B cell (primary cell): Measurements from ENCODE around the gene TRERF1. TPM values are rescaled to one million over a fixed set of nuclear protein-coding genes. Genes with fewer than 3 reads are reported as not detected.

Experiments used
- ATAC-seq: fragments of 200-7000 bp; cut with Tn5 transposase; one replicate; pipeline ENCODE4 v1.10.0; 2021; ENCODE audit warnings: low read depth, mild to moderate bottlenecking, moderate number of reproducible peaks, moderate library complexity
- CTCF ChIA-PET: fragments of 350-600 bp; sonication (Branson Sonifier 250); formaldehyde crosslinking; loops from one replicate; lab custom pipeline; 2021; ENCODE audit warnings: antibody characterized with exemption, inconsistent platforms; lab: Charles Lee
- POLR2A ChIA-PET: fragments of 350-600 bp; sonication (Branson Sonifier 250); formaldehyde crosslinking; loops from one replicate; lab custom pipeline; 2021; ENCODE audit warnings: antibody characterized with exemption; lab: Charles Lee
- DNase-seq: peaks from one replicate; pipeline ENCODE4 v3.0.0; 2013
- H2AFZ ChIP-seq: 2 replicates; pipeline ENCODE4 v1.6.1; 2012; ENCODE audit warnings: mild to moderate bottlenecking, low read depth, low read length; ENCODE audit not compliant: insufficient read depth, poor library complexity, severe bottlenecking
- H3K27ac ChIP-seq, 2 donors: 1 replicate in 1 of 2; 2 replicates in 1 of 2; pipeline ENCODE4 v1.5.1; 2012 to 2013; ENCODE audit warnings: low read length in 2 of 2, mild to moderate bottlenecking in 2 of 2, moderate library complexity in 1 of 2
- H3K27me3 ChIP-seq, 4 experiments: fragments of 200-600 bp in 1 of 4; sonication (generic) in 1 of 4; replicated peaks in 1 of 4; 1 replicate in 2 of 4; 2 replicates in 2 of 4; pipeline versions ENCODE4 v1.6.1 to v1.7.0; 2013 to 2016; ENCODE audit warnings: low read length in 3 of 4, mild to moderate bottlenecking in 2 of 4, mixed read lengths in 1 of 4, moderate library complexity in 1 of 4; ENCODE audit not compliant: insufficient read depth in 4 of 4, control insufficient read depth in 3 of 4; ENCODE audit errors: control extremely low read depth in 1 of 4
- H3K36me3 ChIP-seq, 2 experiments: replicated peaks in 1 of 2; 1 replicate in 1 of 2; 2 replicates in 1 of 2; pipeline versions ENCODE4 v1.6.1 to v1.7.1; 2013; ENCODE audit warnings: low read length in 1 of 2; ENCODE audit not compliant: insufficient read depth in 2 of 2, control insufficient read depth in 1 of 2; ENCODE audit errors: control extremely low read depth in 1 of 2, extremely low read depth in 1 of 2
- H3K4me1 ChIP-seq, 2 donors: fragments of 200-600 bp in 1 of 2; sonication (generic) in 1 of 2; 1 replicate in 1 of 2; 2 replicates in 1 of 2; pipeline versions ENCODE4 v1.5.1 to v1.6.1; 2013 to 2017; ENCODE audit warnings: low read length in 2 of 2; ENCODE audit not compliant: control insufficient read depth in 2 of 2, insufficient read depth in 2 of 2
- H3K4me2 ChIP-seq: replicated peaks from 2 replicates; pipeline ENCODE3; 2012; ENCODE audit warnings: mild to moderate bottlenecking, low read depth, low read length; ENCODE audit not compliant: poor library complexity, severe bottlenecking
- H3K4me3 ChIP-seq, 5 experiments: fragments of 200-600 bp in 1 of 5; sonication (generic) in 1 of 5; 1 replicate in 3 of 5; 2 replicates in 2 of 5; pipeline versions ENCODE4 v1.5.1 to v1.7.0; 2011 to 2016; ENCODE audit warnings: low read length in 4 of 5, mild to moderate bottlenecking in 4 of 5, low read depth in 2 of 5, control low read depth in 1 of 5, moderate library complexity in 1 of 5; ENCODE audit not compliant: insufficient read depth in 1 of 5; ENCODE audit errors: control extremely low read depth in 1 of 5, extremely low read depth in 1 of 5
- H3K79me2 ChIP-seq: fragments of 200-600 bp; sonication (generic); one replicate; pipeline ENCODE4 v1.6.0; 2016; ENCODE audit warnings: low read length; ENCODE audit not compliant: control insufficient read depth, insufficient read depth
- H3K9ac ChIP-seq: fragments of 200-600 bp; sonication (generic); 2 replicates; pipeline ENCODE4 v1.6.1; 2017; ENCODE audit warnings: mild to moderate bottlenecking, low read length, moderate library complexity
- H3K9me3 ChIP-seq, 3 donors: one replicate each; pipeline versions ENCODE4 v1.6.1 to v1.7.1; 2013; ENCODE audit warnings: low read length in 2 of 3; ENCODE audit not compliant: control insufficient read depth in 2 of 3, insufficient read depth in 1 of 3; ENCODE audit errors: control extremely low read depth in 1 of 3
- H4K20me1 ChIP-seq: 2 replicates; pipeline ENCODE4 v1.6.0; 2012; ENCODE audit warnings: mild to moderate bottlenecking, low read length; ENCODE audit not compliant: insufficient read depth, control insufficient read depth, poor library complexity, severe bottlenecking
- H3K27ac Mint-ChIP-seq: one replicate; pipeline ENCODE4 v1.8.0; 2021; ENCODE audit warnings: mixed read lengths
- H3K27me3 Mint-ChIP-seq: one replicate; pipeline ENCODE4 v1.8.0; 2021; ENCODE audit warnings: mixed read lengths
- H3K4me1 Mint-ChIP-seq: one replicate; pipeline ENCODE4 v1.8.0; 2021; ENCODE audit warnings: mixed read lengths
- H3K4me3 Mint-ChIP-seq: one replicate; pipeline ENCODE4 v1.8.0; 2021; ENCODE audit warnings: mixed read lengths
- H3K9me3 Mint-ChIP-seq: one replicate; pipeline ENCODE4 v1.8.0; 2022; ENCODE audit warnings: mixed read lengths; ENCODE audit not compliant: insufficient read depth
- EZH2 ChIP-seq: IDR thresholded peaks from 2 replicates; pipeline ENCODE4 v1.6.1; 2012; ENCODE audit warnings: borderline replicate concordance, low read depth, mild to moderate bottlenecking, moderate library complexity, low read length; ENCODE audit not compliant: insufficient read depth, poor library complexity, severe bottlenecking
- WGBS: methylation state at CpG from one replicate; pipeline ENCODE4 v1.1.5; 2013; ENCODE audit warnings: missing lambda C conversion rate; ENCODE audit not compliant: insufficient coverage; 5-methylcytosine and 5-hydroxymethylcytosine counted together
- intact Hi-C: fragments of 100-400 bp; cut with micrococcal nuclease; formaldehyde crosslinking; loops from one replicate; pipeline ENCODE4 v1.10.0; 2022
- polyA plus RNA-seq: library from polyadenylated mRNA; depleted of rRNA; stranded (reverse); fragments of >200 nt; gene quantifications from 2 replicates; pipeline ENCODE4 v1.2.3, GENCODE V29; 2012
- total RNA-seq, 2 donors: library from RNA; stranded (reverse); fragments of 120-200 nt in 1 of 2; gene quantifications; 1 replicate in 1 of 2; 2 replicates in 1 of 2; pipeline versions ENCODE4 v1.2.3 to v1.2.4, GENCODE V29; 2013 to 2022
- TF ChIP-seq, protein P1 (sequence below): fragments of 200-600 bp; IDR thresholded peaks from one replicate; pipeline ENCODE4 v1.8.0; 2022; ENCODE audit warnings: antibody characterized with exemption, mild to moderate bottlenecking

Gene TRERF1
- total and polyA plus RNA-seq, 2 donors (not counting 1 experiment from before 2014, with no cell fraction given) = 3.5 to 6.7 TPM

DNA sequence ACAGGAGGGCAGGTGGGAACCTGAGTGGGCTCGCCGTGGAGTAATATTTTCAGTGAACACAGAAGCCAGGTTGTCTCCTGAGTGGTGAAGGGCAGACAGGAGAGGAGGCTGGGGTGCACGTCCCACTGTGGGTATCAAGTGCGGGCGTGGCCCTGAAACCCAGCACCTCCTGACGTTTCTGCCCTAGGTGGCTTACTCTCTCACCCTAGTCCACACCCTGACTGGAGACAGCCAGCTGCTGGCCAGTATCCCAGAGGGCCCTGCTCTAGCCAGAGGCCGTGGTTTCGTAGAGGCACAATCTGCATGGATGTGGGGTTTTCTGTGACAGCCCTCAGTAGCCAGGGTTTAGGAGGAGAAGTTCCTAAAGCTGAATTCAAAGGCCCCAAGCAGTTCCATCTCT is 86.7 kb downstream of the TRERF1 start:
- Mint-ChIP-seq H3K4me3 (no peak overlapping the region), H3K9me3 (no peaks in the 10 kb centered on the region), H3K27ac (no peak overlapping the region), H3K4me1 (peaks cover 41% of the 10 kb centered on the region), H3K27me3 (no peaks in the 10 kb centered on the region)
- no peak for TF ChIP-seq EZH2
- TF ChIP-seq, protein P1, sequence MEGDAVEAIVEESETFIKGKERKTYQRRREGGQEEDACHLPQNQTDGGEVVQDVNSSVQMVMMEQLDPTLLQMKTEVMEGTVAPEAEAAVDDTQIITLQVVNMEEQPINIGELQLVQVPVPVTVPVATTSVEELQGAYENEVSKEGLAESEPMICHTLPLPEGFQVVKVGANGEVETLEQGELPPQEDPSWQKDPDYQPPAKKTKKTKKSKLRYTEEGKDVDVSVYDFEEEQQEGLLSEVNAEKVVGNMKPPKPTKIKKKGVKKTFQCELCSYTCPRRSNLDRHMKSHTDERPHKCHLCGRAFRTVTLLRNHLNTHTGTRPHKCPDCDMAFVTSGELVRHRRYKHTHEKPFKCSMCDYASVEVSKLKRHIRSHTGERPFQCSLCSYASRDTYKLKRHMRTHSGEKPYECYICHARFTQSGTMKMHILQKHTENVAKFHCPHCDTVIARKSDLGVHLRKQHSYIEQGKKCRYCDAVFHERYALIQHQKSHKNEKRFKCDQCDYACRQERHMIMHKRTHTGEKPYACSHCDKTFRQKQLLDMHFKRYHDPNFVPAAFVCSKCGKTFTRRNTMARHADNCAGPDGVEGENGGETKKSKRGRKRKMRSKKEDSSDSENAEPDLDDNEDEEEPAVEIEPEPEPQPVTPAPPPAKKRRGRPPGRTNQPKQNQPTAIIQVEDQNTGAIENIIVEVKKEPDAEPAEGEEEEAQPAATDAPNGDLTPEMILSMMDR = no peak
- no peak overlapping the region for H3K27ac ChIP-seq
- peaks cover 27 to 51% of the 10 kb centered on the region in 2 donors for H3K4me1 ChIP-seq
- ATAC-seq = no peak
- ChIA-PET CTCF (no interaction called here), POLR2A (no interaction called here)
- intact Hi-C loops = no loop called here
- H3K27me3 ChIP-seq = no peaks in the 10 kb centered on the region
- H3K9ac ChIP-seq = no peak overlapping the region
- no peaks in the 10 kb centered on the region for H4K20me1 ChIP-seq
- no peak overlapping the region for H3K4me3 ChIP-seq
- H3K9me3 ChIP-seq = no peaks in the 10 kb centered on the region
- no peaks in the 10 kb centered on the region for H3K79me2 ChIP-seq
- no peak overlapping the region for H3K4me2 ChIP-seq
- no peak overlapping the region for H2AFZ ChIP-seq
- no peak for DNase-seq
- WGBS = 98% methylated on average over 6 of the region's 8 CpGs
- H3K36me3 ChIP-seq = no peaks in the 10 kb centered on the region

GRCh38 chr6:42363926-42364849 is 87.5 kb downstream of the TRERF1 start:
- intact Hi-C loops = no loop called here
- H3K4me1 Mint-ChIP-seq = peaks cover 33% of the 10 kb centered on the region
- Histone ChIP-seq H3K36me3 (no peaks in the 10 kb centered on the region), H3K9ac (no peak overlapping the region), H3K4me3 (no peak overlapping the region), H3K4me2 (no peak overlapping the region), H4K20me1 (no peaks in the 10 kb centered on the region), H3K27me3 (no peaks in the 10 kb centered on the region), H3K4me1 (peaks cover 22 to 43% of the 10 kb centered on the region in 2 donors), H3K27ac (no peak overlapping the region), H3K9me3 (no peaks in the 10 kb centered on the region), H2AFZ (no peak overlapping the region), H3K79me2 (no peaks in the 10 kb centered on the region)
- H3K27me3 Mint-ChIP-seq = no peaks in the 10 kb centered on the region
- no peaks in the 10 kb centered on the region for H3K9me3 Mint-ChIP-seq
- no peak overlapping the region for H3K27ac Mint-ChIP-seq
- TF ChIP-seq, protein P1 = no peak
- TF ChIP-seq EZH2 = no peak
- WGBS = 93% methylated on average over 8 of the region's 8 CpGs
- CTCF ChIA-PET = no interaction called here
- POLR2A ChIA-PET = no interaction called here
- DNase-seq (no peak), ATAC-seq (no peak)
- H3K4me3 Mint-ChIP-seq = no peak overlapping the region
